Endothelial cell of umbilical vein (primary cell): ENCODE measurements around the gene PRSS57. TPM values are rescaled to one million over a fixed set of nuclear protein-coding genes. Genes with fewer than 3 reads are reported as not detected.
"Not testable (repeated sequence)": the region's sequence is repeated elsewhere in the genome, so short reads cannot be mapped to it uniquely, and the experiment has no call there.

Source experiments
- BruUV-seq: library from RNA; stranded (reverse); fragments of 400-500 nt; replicated peaks from 2 replicates; lab custom pipeline; 2021; lab: Mats Ljungman, UMichigan
- CTCF ChIA-PET: fragments of 300-600, 350-600 bp; sonication (Branson Sonifier 250); formaldehyde crosslinking; loops from one replicate; lab custom pipeline; 2021; ENCODE audit warnings: antibody characterized with exemption, inconsistent platforms; lab: Charles Lee
- POLR2A ChIA-PET: fragments of 300-600, 350-600 bp; sonication (Branson Sonifier 250); formaldehyde crosslinking; loops from one replicate; lab custom pipeline; 2021; ENCODE audit warnings: antibody characterized with exemption, inconsistent platforms; lab: Charles Lee
- DNase-seq: peaks from one replicate; pipeline ENCODE4 v3.0.0-alpha.2; 2011; ENCODE audit warnings: low read depth, low spot score
- FAIRE-seq: peaks from 2 replicates; lab custom pipeline; 2011; peaks lifted over from hg19 to GRCh38; lab: Jason Lieb, UNC
- H2AFZ ChIP-seq: 2 replicates; pipeline ENCODE4 v1.6.0; 2012; ENCODE audit warnings: low read depth, low read length, control low read depth, inconsistent platforms
- H3K27ac ChIP-seq: 2 replicates; pipeline ENCODE4 v1.5.1; 2011; ENCODE audit warnings: low read depth, mild to moderate bottlenecking, control low read depth, low read length, moderate library complexity; ENCODE audit not compliant: insufficient read depth
- H3K27me3 ChIP-seq, 2 experiments: 2 replicates each; pipeline versions ENCODE4 v1.6.0 to v1.6.1; 2011; ENCODE audit warnings: low read length in 2 of 2, mixed read lengths in 1 of 2; ENCODE audit not compliant: control insufficient read depth in 2 of 2, insufficient read depth in 2 of 2
- H3K36me3 ChIP-seq, 2 experiments: 2 replicates in 1 of 2; 3 replicates in 1 of 2; pipeline ENCODE4 v1.5.1; 2011; ENCODE audit warnings: low read length in 2 of 2, mild to moderate bottlenecking in 1 of 2, moderate library complexity in 1 of 2; ENCODE audit not compliant: control insufficient read depth in 2 of 2, insufficient read depth in 2 of 2; ENCODE audit errors: extremely low read depth in 1 of 2
- H3K4me1 ChIP-seq: 3 replicates; pipeline ENCODE4 v1.5.1; 2011; ENCODE audit warnings: mild to moderate bottlenecking, low read length; ENCODE audit not compliant: control insufficient read depth, insufficient read depth; ENCODE audit errors: extremely low read depth
- H3K4me2 ChIP-seq: 2 replicates; pipeline ENCODE4 v1.6.1; 2011; ENCODE audit warnings: low read length, control low read depth, mixed read lengths; ENCODE audit not compliant: insufficient read depth
- H3K4me3 ChIP-seq, 3 experiments: fragments of 200-600 bp in 1 of 3; sonication (generic), shearing (Covaris generic) in 1 of 3; replicated peaks in 1 of 3; 2 replicates each; pipeline ENCODE4 v1.5.1; 2011 to 2016; ENCODE audit warnings: control low read depth in 3 of 3, low read length in 3 of 3, mild to moderate bottlenecking in 2 of 3, inconsistent platforms in 1 of 3, low read depth in 1 of 3, moderate library complexity in 1 of 3; ENCODE audit not compliant: insufficient read depth in 1 of 3
- H3K79me2 ChIP-seq: 2 replicates; pipeline ENCODE4 v1.6.0; 2012; ENCODE audit warnings: low read length, inconsistent platforms; ENCODE audit not compliant: control insufficient read depth, insufficient read depth
- H3K9ac ChIP-seq: replicated peaks from 2 replicates; pipeline ENCODE3; 2011; ENCODE audit warnings: low read length, control low read depth; ENCODE audit not compliant: insufficient read depth; ENCODE audit errors: extremely low read depth
- H3K9me1 ChIP-seq: replicated peaks from 3 replicates; pipeline ENCODE4 v1.6.0; 2011; ENCODE audit warnings: mild to moderate bottlenecking, low read length; ENCODE audit not compliant: control insufficient read depth, insufficient read depth; ENCODE audit errors: extremely low read depth
- H3K9me3 ChIP-seq: replicated peaks from 2 replicates; pipeline ENCODE4 v1.5.1; 2012; ENCODE audit warnings: low read length, inconsistent platforms; ENCODE audit not compliant: control insufficient read depth, insufficient read depth
- H4K20me1 ChIP-seq: replicated peaks from 2 replicates; pipeline ENCODE3; 2011; ENCODE audit warnings: mild to moderate bottlenecking, low read length; ENCODE audit not compliant: control insufficient read depth, insufficient read depth; ENCODE audit errors: extremely low read depth
- EZH2 ChIP-seq: IDR thresholded peaks from 2 replicates; pipeline ENCODE4 v1.6.1; 2012; ENCODE audit warnings: borderline replicate concordance, low read depth, mild to moderate bottlenecking, moderate library complexity, low read length, inconsistent platforms; ENCODE audit not compliant: severe bottlenecking
- FOS ChIP-seq: IDR thresholded peaks from 2 replicates; pipeline ENCODE4 v1.6.1; 2011; ENCODE audit warnings: mild to moderate bottlenecking, low read length, moderate library complexity, borderline replicate concordance; ENCODE audit not compliant: insufficient read depth
- GATA2 ChIP-seq: IDR thresholded peaks from 2 replicates; pipeline ENCODE4 v1.7.0; 2011; ENCODE audit warnings: low read depth, mild to moderate bottlenecking, moderate library complexity, mixed read lengths, low read length; ENCODE audit not compliant: insufficient read length, insufficient read depth
- JUN ChIP-seq: IDR thresholded peaks from 2 replicates; pipeline ENCODE4 v1.6.1; 2011; ENCODE audit warnings: borderline replicate concordance, low read depth; ENCODE audit not compliant: insufficient read length, insufficient read depth
- MYC ChIP-seq: IDR thresholded peaks from one replicate; pipeline ENCODE4 v1.6.1; 2011; ENCODE audit warnings: mild to moderate bottlenecking, low read depth, low read length
- POLR2A ChIP-seq: IDR thresholded peaks from 2 replicates; pipeline ENCODE4 v1.6.1; 2012; ENCODE audit warnings: low read depth, mild to moderate bottlenecking, control low read depth, low read length
- POLR2AphosphoS5 ChIP-seq: IDR thresholded peaks from 2 replicates; pipeline ENCODE4 v1.6.1; 2012; ENCODE audit warnings: low read depth, mild to moderate bottlenecking, control low read depth, low read length, moderate library complexity; ENCODE audit not compliant: insufficient read depth
- dilution Hi-C: fragments of 300-500 bp; cut with MboI; formaldehyde crosslinking; loops from one replicate; pipeline ENCODE4 v1.15.0; 2019; ENCODE audit warnings: low sequenced_read_pairs; ENCODE audit not compliant: extremely low pct_ligation_motif_present
- intact Hi-C: fragments of 100-400 bp; cut with micrococcal nuclease; formaldehyde crosslinking; loops from one replicate; pipeline ENCODE4 v1.10.0; 2022
- polyA plus RNA-seq, 4 experiments: library from polyadenylated mRNA; depleted of rRNA in 3 of 4; stranded (reverse) in 3 of 4; unstranded in 1 of 4; fragments of >200 nt; gene quantifications; 2 replicates each; pipeline versions ENCODE4 v1.2.1 to v1.2.3, GENCODE V29; 2011 to 2012; ENCODE audit warnings: missing spikeins in 1 of 4
- total RNA-seq: library from RNA; stranded (reverse); gene quantifications from 2 replicates; pipeline ENCODE4 v1.2.3, GENCODE V29; 2021
- TF ChIP-seq, protein P1 (sequence below): IDR thresholded peaks from 2 replicates; pipeline ENCODE4 v1.6.1; 2011; ENCODE audit not compliant: insufficient read depth, insufficient read length
- TF ChIP-seq, protein P2 (sequence below), 2 donors: IDR thresholded peaks; 1 replicate in 1 of 2; 2 replicates in 1 of 2; pipeline ENCODE4 v1.5.1; 2011; ENCODE audit warnings: low read length in 2 of 2, mild to moderate bottlenecking in 2 of 2, moderate library complexity in 2 of 2, control low read depth in 1 of 2, inconsistent platforms in 1 of 2, low read depth in 1 of 2; ENCODE audit not compliant: insufficient read depth in 1 of 2; ENCODE audit errors: extremely low read depth in 1 of 2

Gene PRSS57
- total and polyA plus RNA-seq, 2 donors (not counting 3 experiments of a cell fraction or from before 2014, with no cell fraction given) = not detected

DNA sequence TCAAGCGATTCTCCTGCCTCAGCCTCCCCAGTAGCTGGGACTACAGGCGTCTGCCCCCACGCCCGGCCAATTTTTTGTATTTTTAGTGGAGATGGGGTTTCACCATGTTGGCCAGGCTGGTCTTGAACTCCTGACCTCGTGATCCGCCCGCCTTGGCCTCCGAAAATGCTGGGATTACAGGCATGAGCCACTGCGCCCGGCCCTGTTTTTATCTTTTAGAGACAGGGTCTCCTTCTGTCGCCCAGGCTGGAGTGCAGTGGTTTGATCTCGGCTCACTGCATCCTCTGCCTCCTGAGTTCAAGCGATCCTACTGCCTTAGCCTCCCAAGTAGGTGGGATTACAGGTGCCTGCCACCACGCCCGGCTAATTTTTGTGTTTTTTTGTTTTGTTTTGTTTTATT lies 3.3 kb upstream of the PRSS57 start:
- not testable (repeated sequence) for H3K4me3 ChIP-seq, H3K9me3 ChIP-seq

DNA sequence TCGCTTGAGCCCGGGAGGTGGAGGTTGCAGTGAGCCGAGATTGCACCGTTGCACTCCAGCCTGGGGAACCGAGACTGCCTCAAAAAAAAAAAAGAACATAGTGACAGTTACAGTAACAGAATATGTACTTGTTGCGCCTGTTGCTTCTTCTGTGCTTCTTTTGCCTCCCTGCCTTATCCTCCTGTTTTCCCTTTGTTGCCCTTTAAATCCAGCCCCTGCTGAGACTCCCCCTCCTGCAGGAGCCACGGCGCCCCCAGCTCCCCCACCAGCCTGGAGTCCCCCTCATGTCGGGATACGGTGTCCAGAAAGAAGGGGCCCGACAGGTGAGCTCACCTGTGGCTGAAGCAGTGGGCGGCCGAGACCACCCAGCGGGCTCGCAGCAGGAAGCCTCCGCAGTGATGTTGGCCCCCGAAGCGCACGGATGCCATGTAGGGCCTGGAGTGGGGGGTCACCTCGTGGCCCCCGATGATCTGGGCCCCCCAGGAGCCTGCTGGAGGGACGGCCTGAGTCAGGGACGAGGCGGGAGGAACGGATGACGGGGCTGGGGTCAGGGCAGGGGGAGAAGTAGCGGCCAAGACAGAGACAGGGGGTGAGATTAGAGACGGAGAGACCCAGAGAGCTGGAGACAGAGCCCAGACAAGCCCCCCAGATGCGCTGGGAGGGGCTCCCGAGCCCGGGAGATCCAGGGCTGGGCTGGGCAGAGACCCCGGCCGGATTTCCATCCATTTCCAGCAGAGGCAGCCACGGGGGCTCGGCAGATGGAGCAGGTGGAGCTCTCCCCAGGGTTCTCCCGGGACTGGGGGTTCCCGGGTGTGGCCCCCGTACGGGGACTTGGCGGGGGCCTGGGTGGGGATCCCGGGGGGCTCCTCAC lies 536 bp downstream of the PRSS57 start:
- dilution Hi-C loops (no loop called here), intact Hi-C loops (no loop called here)
- TF ChIP-seq POLR2A (no peak), POLR2AphosphoS5 (no peak), JUN (no peak), MYC (no peak), GATA2 (no peak), EZH2 (no peak), FOS (no peak)
- TF ChIP-seq, protein P1, sequence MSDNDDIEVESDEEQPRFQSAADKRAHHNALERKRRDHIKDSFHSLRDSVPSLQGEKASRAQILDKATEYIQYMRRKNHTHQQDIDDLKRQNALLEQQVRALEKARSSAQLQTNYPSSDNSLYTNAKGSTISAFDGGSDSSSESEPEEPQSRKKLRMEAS = no peak
- TF ChIP-seq, protein P2, sequence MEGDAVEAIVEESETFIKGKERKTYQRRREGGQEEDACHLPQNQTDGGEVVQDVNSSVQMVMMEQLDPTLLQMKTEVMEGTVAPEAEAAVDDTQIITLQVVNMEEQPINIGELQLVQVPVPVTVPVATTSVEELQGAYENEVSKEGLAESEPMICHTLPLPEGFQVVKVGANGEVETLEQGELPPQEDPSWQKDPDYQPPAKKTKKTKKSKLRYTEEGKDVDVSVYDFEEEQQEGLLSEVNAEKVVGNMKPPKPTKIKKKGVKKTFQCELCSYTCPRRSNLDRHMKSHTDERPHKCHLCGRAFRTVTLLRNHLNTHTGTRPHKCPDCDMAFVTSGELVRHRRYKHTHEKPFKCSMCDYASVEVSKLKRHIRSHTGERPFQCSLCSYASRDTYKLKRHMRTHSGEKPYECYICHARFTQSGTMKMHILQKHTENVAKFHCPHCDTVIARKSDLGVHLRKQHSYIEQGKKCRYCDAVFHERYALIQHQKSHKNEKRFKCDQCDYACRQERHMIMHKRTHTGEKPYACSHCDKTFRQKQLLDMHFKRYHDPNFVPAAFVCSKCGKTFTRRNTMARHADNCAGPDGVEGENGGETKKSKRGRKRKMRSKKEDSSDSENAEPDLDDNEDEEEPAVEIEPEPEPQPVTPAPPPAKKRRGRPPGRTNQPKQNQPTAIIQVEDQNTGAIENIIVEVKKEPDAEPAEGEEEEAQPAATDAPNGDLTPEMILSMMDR (IDR thresholded peaks at IDR 0.05; ENCODE audit: extremely low read depth in 1 of 2, insufficient read depth in 1 of 2, low read depth in 1 of 2, low read length in 2 of 2) = no peak
- DNase-seq (no peak), FAIRE-seq (no peak)
- Histone ChIP-seq H3K27ac (no peak overlapping the region), H4K20me1 (no peaks in the 10 kb centered on the region), H3K4me2 (no peak overlapping the region), H3K9me1 (no peaks in the 10 kb centered on the region), H3K9ac (no peak overlapping the region), H3K4me3 (no peak overlapping the region), H3K36me3 (no peaks in the 10 kb centered on the region), H3K4me1 (no peaks in the 10 kb centered on the region), H3K79me2 (no peaks in the 10 kb centered on the region), H3K27me3 (no peaks in the 10 kb centered on the region), H2AFZ (no peak overlapping the region), H3K9me3 (no peaks in the 10 kb centered on the region)
- no TSS peak for BruUV-seq
- CTCF ChIA-PET = interaction anchor here (0.7 to 0.8 kb wide), 3 partner anchors 11 to 40 kb away, joined by 3 to 5 read pairs (median 4); no protein-coding TSS in a partner anchor
- POLR2A ChIA-PET = no interaction called here

More for the DNA sequence above, 3.3 kb upstream of the PRSS57 start:
- CTCF ChIA-PET = interaction anchor here (1.0 to 2.0 kb wide), 3 partner anchors 18 to 36 kb away, joined by 3 to 7 read pairs (median 6); no protein-coding TSS in a partner anchor
- H2AFZ ChIP-seq, intact Hi-C loops, H3K27ac ChIP-seq, POLR2A ChIA-PET, DNase-seq, dilution Hi-C loops, H3K27me3 ChIP-seq, H3K9me1 ChIP-seq, BruUV-seq, H3K4me2 ChIP-seq, H3K4me1 ChIP-seq, H3K36me3 ChIP-seq, H4K20me1 ChIP-seq, FAIRE-seq, H3K79me2 ChIP-seq, H3K9ac ChIP-seq: not testable (repeated sequence)
